T-helper 2 cell treated with Interferon-gamma antibody and Interleukin-4, amounts not matched to agents 100 ng/mL and 5 ng/mL, for 36 hours (primary cell): ENCODE results near the gene ACTMAP. TPM values are rescaled to one million over a fixed set of nuclear protein-coding genes. Genes with fewer than 3 reads are reported as not detected.
"Not testable (repeated sequence)": the region's sequence is repeated elsewhere in the genome, so short reads cannot be mapped to it uniquely, and the experiment has no call there.

ENCODE experiments used
- intact Hi-C: fragments of 100-400 bp; cut with micrococcal nuclease; formaldehyde crosslinking; loops from one replicate; pipeline ENCODE4 v1.15.1; 2023
- total RNA-seq: library from RNA; stranded (reverse); gene quantifications from 2 replicates; pipeline ENCODE4 v1.2.3, GENCODE V29; 2022

ACTMAP gene
- total RNA-seq: 16.6 and 17.0 TPM in 2 replicates

- intact Hi-C loops: loop anchor here (1.0 to 5.0 kb wide), 5 partner anchors 35 to 138 kb away; no protein-coding TSS in a partner anchor
Observed at GRCh38 chr19:40750058-40750873, at the start of gene ACTMAP. Gene ACTMAP, minus strand, starts transcription at chr19:40750477. Its CDS starts 674 bp downstream, at chr19:40749803.

GRCh38 chr19:40799558-40800338, 49.5 kb upstream of the ACTMAP start:
- intact Hi-C loops: loop anchor here (1.0 to 2.0 kb wide), 2 partner anchors 356 to 463 kb away; no protein-coding TSS in a partner anchor

DNA sequence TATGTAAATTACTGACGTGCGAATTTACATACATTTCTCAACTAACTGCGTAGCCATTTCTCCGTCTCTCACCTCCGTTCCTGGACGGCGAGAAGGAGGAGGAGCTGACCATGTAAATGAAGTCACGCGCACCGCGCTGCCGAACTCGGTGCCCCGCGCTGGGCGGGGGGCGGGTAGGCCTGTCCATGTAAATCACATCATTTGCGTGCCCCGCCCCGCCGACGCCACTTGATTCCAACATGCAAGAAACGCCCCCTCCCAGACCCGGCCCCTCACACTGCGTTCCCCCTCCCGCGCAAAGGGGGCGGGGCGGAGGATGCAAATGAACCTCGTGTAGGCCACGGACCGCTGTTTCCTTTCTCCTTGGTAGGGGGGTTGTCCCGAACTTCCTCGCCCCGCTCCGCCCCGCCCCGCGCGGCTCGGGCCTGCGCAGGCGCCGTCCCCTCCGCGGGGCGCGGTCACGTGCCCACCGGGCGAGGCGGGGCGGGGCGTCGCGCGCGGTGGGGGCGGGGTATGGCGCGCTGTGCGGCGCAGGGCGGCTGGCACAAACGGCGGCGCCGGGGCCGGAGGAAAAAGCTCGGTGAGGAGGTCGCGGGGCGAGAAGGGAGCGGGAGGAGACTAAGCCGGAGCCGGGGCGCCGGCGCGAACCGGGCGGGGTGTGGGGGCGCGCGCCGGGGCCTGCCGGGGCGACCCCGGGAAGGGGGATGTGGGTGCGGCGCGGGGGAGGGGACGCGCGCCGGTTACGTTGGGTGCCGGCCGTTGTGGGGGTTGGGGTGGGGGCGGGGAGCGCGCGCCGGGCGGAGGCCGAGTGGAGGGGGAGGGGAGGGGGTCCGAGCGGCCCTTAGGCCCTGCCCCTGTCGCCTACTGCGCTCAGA, 48.6 kb upstream of the ACTMAP start, which contains the start of gene EGLN2:
Gene EGLN2 (plus strand): TSS at position 509 of the 875 bp plus-strand sequence. CDS start 1,382 bp downstream, outside the sequence.
- intact Hi-C loops: loop anchor here (1.0 to 2.0 kb wide), 5 partner anchors 21 to 464 kb away; partner anchors contain the start of genes ACTMAP and RAB4B

- intact Hi-C loops: loop anchor here (1.0 to 2.0 kb wide), 4 partner anchors 20 to 465 kb away; partner anchors contain the start of genes ACTMAP and RAB4B
Observed at GRCh38 chr19:40797963-40798682, 47.8 kb upstream of the ACTMAP start.

- intact Hi-C loops: no loop called here
Observed at GRCh38 chr19:40797166-40797962, 47.1 kb upstream of the ACTMAP start.

GRCh38 chr19:40791996-40792395, 41.7 kb upstream of the ACTMAP start:
- intact Hi-C loops: no loop called here

DNA sequence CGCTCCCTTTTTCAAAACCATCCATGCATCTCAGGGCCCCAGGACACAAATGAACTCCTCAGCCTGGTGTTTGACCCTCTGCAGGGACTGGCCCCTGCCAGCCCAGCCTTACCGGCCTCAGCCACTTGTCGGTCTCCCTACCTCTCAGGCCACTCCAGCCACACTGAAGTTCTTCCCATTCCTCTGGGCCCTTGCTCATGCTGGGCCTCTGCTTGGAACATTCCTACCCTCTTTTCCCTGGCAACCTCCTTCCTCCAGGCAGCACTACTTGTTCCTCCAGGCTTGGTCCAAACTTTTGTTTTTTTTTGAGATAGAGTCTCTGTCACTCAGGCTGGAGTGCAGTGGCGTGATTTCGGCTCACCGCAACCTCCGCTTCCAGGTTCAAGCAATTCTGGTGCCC, 41.1 kb upstream of the ACTMAP start:
- intact Hi-C loops: no loop called here

DNA sequence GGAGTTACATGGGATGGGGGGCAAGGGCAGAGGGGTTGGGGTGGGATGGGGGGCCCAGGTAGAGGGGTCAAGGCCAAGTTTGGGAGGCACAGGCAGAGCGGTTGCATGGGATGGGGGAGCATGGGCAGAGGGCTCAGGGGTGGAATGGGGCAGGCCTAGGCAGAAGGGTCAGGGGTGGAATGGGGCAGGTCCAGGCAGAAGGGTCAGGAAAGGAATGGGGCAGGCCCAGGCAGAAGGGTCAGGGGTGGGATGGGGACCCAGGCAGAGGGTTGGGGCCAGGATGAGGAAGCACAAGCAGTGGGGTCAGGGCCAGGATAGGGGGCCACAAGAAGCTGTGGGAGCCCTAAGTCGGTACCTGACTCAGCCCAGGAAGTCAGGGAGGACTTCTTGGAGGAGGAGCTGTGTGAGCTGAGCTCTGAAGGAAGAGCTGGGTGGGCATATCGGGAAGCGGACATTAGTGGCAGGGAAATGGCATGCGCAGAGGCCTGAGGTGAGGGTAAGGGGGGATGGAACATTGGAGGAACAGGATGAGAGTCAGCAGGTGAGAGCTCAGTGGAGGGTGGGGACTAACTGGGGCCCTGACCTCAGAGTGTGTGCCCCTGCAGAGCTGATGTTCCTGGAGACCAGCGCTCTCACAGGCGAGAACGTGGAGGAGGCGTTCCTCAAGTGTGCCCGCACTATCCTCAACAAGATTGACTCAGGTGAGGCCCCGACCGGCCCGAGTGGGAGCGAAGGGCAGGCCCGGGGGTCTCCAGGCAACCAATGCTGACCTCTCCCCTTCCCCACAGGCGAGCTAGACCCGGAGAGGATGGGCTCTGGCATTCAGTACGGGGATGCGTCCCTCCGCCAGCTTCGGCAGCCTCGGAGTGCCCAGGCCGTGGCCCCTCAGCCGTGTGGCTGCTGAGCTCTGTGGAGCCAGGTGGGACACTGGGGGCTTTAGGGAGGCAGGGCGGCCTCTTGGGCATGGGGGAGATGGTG, 36.1 kb upstream of the ACTMAP start:
- intact Hi-C loops: no loop called here

- intact Hi-C loops: no loop called here
Observed at GRCh38 chr19:40785526-40785925, 35.2 kb upstream of the ACTMAP start.

- intact Hi-C loops: not testable (repeated sequence)
Observed at GRCh38 chr19:40784146-40784545, 33.9 kb upstream of the ACTMAP start.

DNA sequence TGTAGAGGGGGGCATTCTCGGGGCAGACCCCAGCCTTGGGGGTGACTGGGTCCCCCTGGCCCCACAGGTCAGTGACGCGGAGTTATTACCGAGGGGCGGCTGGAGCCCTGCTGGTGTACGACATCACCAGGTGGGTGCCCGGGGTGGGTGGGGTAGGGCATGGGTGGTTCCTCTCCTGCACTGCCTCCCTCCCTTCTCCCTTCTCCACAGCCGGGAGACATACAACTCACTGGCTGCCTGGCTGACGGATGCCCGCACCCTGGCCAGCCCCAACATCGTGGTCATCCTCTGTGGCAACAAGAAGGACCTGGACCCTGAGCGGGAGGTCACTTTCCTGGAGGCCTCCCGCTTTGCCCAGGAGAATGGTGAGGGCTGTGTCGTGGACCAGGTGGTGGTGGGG, 33.4 kb upstream of the ACTMAP start:
- intact Hi-C loops: no loop called here

GRCh38 chr19:40781140-40781539, 30.9 kb upstream of the ACTMAP start:
- intact Hi-C loops: no loop called here

DNA sequence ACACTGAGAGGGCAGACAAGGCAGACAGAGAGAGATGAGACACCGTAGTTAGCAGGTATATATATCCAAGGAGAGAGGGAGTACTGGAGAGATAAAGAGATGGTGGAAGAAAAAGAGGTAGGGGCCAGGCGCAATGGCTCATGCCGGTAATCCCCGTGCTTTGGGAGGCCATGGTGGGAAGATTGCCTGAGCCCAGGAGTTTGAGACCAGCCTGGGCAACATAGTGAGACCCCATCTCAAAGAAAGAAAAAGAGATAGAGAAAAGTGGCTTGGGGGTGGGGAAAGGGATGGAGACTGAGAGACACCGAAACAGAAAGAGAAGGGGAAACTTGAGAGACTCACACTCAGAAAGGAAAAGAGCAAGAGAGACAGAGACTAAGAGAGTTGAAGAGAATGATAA, 30.3 kb upstream of the ACTMAP start:
- intact Hi-C loops: no loop called here

DNA sequence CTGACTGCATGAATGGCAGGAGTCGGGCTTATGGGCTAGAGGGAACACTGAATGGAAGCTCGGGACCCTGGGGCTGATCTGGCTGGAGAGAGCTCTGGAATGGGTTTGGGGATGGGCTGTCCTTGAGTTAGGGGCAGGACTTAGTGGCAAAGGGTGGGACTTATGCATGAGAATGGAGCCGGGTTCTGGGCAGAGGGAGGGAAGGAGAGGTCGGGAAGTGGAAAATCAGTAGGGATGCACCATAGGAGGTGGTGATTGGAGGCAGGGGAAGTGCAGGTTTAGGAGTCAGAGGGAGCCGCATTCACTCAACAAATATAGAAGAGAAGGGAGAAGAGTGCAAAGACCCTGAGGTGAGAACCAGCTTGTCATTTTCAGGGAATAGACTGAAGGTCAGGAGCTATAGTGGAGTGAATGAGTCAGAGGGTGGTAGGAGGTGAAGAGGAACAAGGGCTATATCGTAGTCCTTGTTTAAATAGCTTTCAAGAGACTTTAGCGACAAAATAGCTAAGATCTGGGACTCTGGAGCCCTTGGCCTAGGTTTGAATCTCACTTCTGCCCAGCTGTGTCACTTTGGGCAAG, 28.5 kb upstream of the ACTMAP start:
- intact Hi-C loops: loop anchor here (1.0 to 10.0 kb wide), 7 partner anchors 20 to 486 kb away; partner anchors contain the start of genes COQ8B, HNRNPUL1, NUMBL and SERTAD3

- intact Hi-C loops: loop anchor here (1.0 to 10.0 kb wide), 8 partner anchors 20 to 487 kb away; partner anchors contain the start of genes COQ8B, HNRNPUL1, NUMBL and SERTAD3
Observed at GRCh38 chr19:40777937-40778705, 27.8 kb upstream of the ACTMAP start, which contains the start of gene RAB4B. Gene RAB4B, plus strand, starts transcription at chr19:40778247. Its CDS starts 129 bp downstream, at chr19:40778376.

DNA sequence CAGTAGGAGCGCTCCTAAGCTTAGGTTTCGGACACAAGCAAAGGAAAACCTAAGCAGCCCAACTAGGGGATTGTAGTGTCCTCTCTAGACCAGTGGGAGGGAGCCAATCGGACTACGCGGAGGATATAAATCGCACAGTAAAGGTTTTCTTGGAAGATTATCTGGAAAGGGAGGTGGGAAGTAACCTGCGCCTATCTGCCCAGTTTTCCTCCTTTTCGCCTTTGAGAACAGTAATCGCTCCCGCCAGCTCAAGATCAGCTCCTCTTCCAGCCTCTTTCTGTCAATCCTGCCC, 27.3 kb upstream of the ACTMAP start:
- intact Hi-C loops: loop anchor here (1.0 to 10.0 kb wide), 3 partner anchors 26 to 487 kb away; partner anchors contain the start of genes HNRNPUL1, SERTAD3 and SNRPA
